ENCODE results near the gene ENPEP. TPM values are rescaled to one million over a fixed set of nuclear protein-coding genes. Genes with fewer than 3 reads are reported as not detected.

ENPEP gene
- total and polyA plus RNA-seq, 2 experiments from 2014 or later: 3.7 to 8.7 TPM

DNA sequence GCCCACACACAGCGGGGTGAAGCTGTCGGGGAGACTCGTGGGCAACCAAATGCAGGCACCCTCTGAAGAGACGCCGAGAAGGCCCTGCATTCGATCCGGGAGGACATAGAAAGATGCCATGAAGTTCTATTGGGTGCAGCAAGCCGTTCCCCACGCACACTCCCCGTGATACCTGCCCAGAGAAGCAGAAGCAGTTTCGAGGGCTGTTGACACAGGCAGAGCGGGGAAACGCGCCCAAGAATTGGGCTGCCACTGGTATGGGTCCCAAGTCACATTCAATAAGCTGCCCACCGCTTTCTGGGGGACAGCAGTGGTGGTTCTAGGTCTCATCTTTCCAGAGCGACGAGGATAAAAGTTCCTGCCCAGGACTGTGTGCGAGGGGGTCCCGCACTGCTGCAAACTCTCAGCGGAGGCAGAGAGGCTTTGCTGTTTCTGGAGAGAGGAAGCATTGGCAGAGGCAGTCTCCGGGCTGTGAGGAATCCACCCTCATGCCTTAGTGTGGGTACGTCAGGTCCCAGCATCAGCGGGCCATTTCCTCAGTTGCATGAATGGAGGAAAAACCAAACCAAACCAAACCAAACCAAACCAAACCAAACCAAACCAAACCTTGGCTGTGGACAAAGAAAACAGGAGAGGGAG lies 136.8 kb downstream of the ENPEP start:
- Histone ChIP-seq H3K27me3 (peaks cover 9% of the 10 kb centered on the region), H3K9me3 (ENCODE audit: low read depth) (no peaks in the 10 kb centered on the region), H3K4me1 (ENCODE audit: insufficient read depth) (peaks cover 13% of the 10 kb centered on the region), H3K36me3 (replicated peaks; ENCODE audit: insufficient read depth, low read depth) (no peaks in the 10 kb centered on the region), H3K9me2 (replicated peaks; ENCODE audit: insufficient read depth) (no peaks in the 10 kb centered on the region), H3K79me2 (peaks cover 40% of the 10 kb centered on the region), H4K20me1 (ENCODE audit: insufficient read depth, poor library complexity, severe bottlenecking) (no peaks in the 10 kb centered on the region), H3K4me3 (no peak overlapping the region), H2AFZ (no peak overlapping the region), H3K4me2 (no peak overlapping the region), H3K27ac (no peak overlapping the region)
- no peak for TF ChIP-seq EZH2 (IDR thresholded peaks at IDR 0.05; ENCODE audit: borderline replicate concordance)
- TF ChIP-seq EZH2phosphoT487 (IDR thresholded peaks at IDR 0.05; ENCODE audit: low read depth, severe bottlenecking, unreplicated experiment): no peak
- TF ChIP-seq, protein P1, sequence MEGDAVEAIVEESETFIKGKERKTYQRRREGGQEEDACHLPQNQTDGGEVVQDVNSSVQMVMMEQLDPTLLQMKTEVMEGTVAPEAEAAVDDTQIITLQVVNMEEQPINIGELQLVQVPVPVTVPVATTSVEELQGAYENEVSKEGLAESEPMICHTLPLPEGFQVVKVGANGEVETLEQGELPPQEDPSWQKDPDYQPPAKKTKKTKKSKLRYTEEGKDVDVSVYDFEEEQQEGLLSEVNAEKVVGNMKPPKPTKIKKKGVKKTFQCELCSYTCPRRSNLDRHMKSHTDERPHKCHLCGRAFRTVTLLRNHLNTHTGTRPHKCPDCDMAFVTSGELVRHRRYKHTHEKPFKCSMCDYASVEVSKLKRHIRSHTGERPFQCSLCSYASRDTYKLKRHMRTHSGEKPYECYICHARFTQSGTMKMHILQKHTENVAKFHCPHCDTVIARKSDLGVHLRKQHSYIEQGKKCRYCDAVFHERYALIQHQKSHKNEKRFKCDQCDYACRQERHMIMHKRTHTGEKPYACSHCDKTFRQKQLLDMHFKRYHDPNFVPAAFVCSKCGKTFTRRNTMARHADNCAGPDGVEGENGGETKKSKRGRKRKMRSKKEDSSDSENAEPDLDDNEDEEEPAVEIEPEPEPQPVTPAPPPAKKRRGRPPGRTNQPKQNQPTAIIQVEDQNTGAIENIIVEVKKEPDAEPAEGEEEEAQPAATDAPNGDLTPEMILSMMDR (IDR thresholded peaks at IDR 0.05; ENCODE audit: poor library complexity): no peak
- WGBS (ENCODE audit: low lambda C conversion rate, missing lambda C conversion rate): 90% methylated on average over 23 of the region's 23 CpGs
- no peak for DNase-seq (ENCODE audit: low spot score)

DNA sequence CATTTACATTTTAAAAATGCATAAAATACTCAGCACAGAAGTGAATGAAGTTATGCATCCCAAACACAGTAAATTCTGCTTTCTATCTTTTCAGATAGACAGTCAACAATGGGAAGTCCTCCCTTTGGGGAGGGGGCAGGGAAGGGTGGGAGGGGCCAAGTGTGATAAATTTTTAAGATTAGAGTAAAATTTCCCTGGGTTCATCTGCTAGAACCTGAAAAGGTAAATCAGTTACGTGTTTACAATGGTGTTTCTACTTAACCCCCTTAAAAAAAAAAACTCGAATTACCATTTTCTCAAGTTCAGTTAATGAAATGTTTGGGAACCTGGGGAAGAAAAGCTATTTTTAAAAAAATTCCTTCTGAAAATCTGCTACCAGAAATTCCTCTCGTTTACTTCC lies 137.8 kb downstream of the ENPEP start:
- peak overlapping the region; percentile 59 for H2AFZ ChIP-seq
- H3K4me2 ChIP-seq: peak overlapping the region; percentile 91
- 25% methylated on average over 3 of the region's 3 CpGs for WGBS (ENCODE audit: low lambda C conversion rate, missing lambda C conversion rate)
- no peak overlapping the region for H3K4me3 ChIP-seq
- H3K4me1 ChIP-seq (ENCODE audit: insufficient read depth): peaks cover 13% of the 10 kb centered on the region
- no peaks in the 10 kb centered on the region for H3K36me3 ChIP-seq (replicated peaks; ENCODE audit: insufficient read depth, low read depth)
- H3K79me2 ChIP-seq: peaks cover 47% of the 10 kb centered on the region
- H3K27me3 ChIP-seq: peaks cover 13% of the 10 kb centered on the region
- H3K27ac ChIP-seq: peak overlapping the region; percentile 89
- no peaks in the 10 kb centered on the region for H4K20me1 ChIP-seq (ENCODE audit: insufficient read depth, poor library complexity, severe bottlenecking)
- TF ChIP-seq EZH2 (IDR thresholded peaks at IDR 0.05; ENCODE audit: borderline replicate concordance) (no peak), EZH2phosphoT487 (IDR thresholded peaks at IDR 0.05; ENCODE audit: low read depth, severe bottlenecking, unreplicated experiment) (no peak)
- TF ChIP-seq, protein P1 (IDR thresholded peaks at IDR 0.05; ENCODE audit: poor library complexity): no peak
- H3K9me2 ChIP-seq (replicated peaks; ENCODE audit: insufficient read depth): no peaks in the 10 kb centered on the region
- DNase-seq (ENCODE audit: low spot score): no peak
- H3K9me3 ChIP-seq (ENCODE audit: low read depth): no peaks in the 10 kb centered on the region

DNA sequence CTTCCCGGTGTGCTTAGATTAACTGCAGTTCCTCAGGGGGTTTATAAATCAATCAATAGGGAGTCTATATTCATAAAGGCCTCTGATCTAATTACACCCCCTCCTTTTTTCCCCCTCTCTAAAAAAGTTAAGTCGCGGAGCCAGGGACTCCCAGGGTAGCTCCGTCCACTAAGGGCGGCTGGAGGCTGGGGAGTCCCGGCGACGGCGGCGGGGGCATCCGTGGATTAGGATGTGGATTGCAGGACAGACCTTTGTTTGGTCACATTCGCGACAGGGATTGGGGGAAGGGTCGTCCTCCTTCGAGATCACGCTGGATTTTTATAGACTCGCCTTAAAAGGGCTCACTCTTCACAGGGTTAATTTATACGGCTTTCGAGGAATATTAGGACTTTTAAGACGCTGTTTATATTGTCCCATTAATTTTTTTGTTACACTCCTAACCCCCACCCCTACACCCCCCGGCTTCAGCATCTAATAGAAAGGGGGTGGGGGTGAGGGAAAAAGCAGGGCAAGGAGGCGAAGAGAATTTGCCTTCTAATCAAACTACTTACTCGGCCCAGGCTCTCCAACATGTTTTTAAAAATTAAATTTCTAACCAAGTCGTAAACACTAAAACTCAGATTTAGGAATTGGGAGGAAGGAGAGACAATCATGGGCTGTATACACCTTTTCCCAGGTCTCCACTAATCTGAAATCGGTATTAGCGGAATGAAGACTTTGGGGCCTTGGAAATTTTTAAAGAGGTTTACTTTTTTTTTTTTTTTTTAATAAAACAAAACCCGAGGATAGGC lies 138.4 kb downstream of the ENPEP start:
- no peaks in the 10 kb centered on the region for H3K9me2 ChIP-seq (replicated peaks; ENCODE audit: insufficient read depth)
- H3K27ac ChIP-seq: peak overlapping the region; percentile 89
- TF ChIP-seq, protein P1 (IDR thresholded peaks at IDR 0.05; ENCODE audit: poor library complexity): no peak
- TF ChIP-seq EZH2 (IDR thresholded peaks at IDR 0.05; ENCODE audit: borderline replicate concordance) (no peak), EZH2phosphoT487 (IDR thresholded peaks at IDR 0.05; ENCODE audit: low read depth, severe bottlenecking, unreplicated experiment) (no peak)
- DNase-seq (ENCODE audit: low spot score): no peak
- H3K4me2 ChIP-seq: peak overlapping the region; percentile 91
- peak overlapping the region; percentile 59 for H2AFZ ChIP-seq
- H3K79me2 ChIP-seq: peaks cover 53% of the 10 kb centered on the region
- 27% methylated on average over 27 of the region's 27 CpGs for WGBS (ENCODE audit: low lambda C conversion rate, missing lambda C conversion rate)
- no peaks in the 10 kb centered on the region for H3K36me3 ChIP-seq (replicated peaks; ENCODE audit: insufficient read depth, low read depth)
- peaks cover 13% of the 10 kb centered on the region for H3K27me3 ChIP-seq
- peak overlapping the region; percentile 30 for H3K4me3 ChIP-seq
- H4K20me1 ChIP-seq (ENCODE audit: insufficient read depth, poor library complexity, severe bottlenecking): no peaks in the 10 kb centered on the region
- no peaks in the 10 kb centered on the region for H3K9me3 ChIP-seq (ENCODE audit: low read depth)
- H3K4me1 ChIP-seq (ENCODE audit: insufficient read depth): peaks cover 13% of the 10 kb centered on the region

Small RNA genes within 50 kb of the gene (small RNA-seq; reads per million reads assigned to genes)
- gene RF00494: not detected

Other genes with a start within 250 kb of the ENPEP start
- 80.5 and 99.2 TPM in 2 replicates for gene PITX2, start 146.9 kb downstream of the ENPEP start, total RNA-seq
- 142 and 147 TPM in 2 replicates for gene PITX2, start 146.9 kb downstream of the ENPEP start, polyA plus RNA-seq

Data from hepatocyte (in vitro differentiated cells).